ENCODE measurements around the gene EPDR1. TPM values are rescaled to one million over a fixed set of nuclear protein-coding genes. Genes with fewer than 3 reads are reported as not detected.

EPDR1 gene
- total RNA-seq, 4 donors from 2014 or later: 1.1 to 13.9 (median 4.8) TPM

- intact Hi-C loops (cut with DNase I; ENCODE audit: low total_unique reads): no loop called here
- 71 to 98% methylated on average over 2 of the region's 2 CpGs for WGBS, 2 donors
- TF ChIP-seq POLR2A (IDR thresholded peaks at IDR 0.05): no peak
- TF ChIP-seq CTCF (IDR thresholded peaks at IDR 0.05): no peak
- H3K4me3 ChIP-seq (ENCODE audit: low read depth, poor library complexity, severe bottlenecking): no peak overlapping the region
- no peak for DNase-seq (ENCODE audit: low spot score in 2 of 2)
Observed at GRCh38 chr7:37901890-37902524, 18.4 kb upstream of the EPDR1 start.

- intact Hi-C loops (cut with DNase I; ENCODE audit: low total_unique reads): no loop called here
- TF ChIP-seq POLR2A (IDR thresholded peaks at IDR 0.05) (no peak), CTCF (IDR thresholded peaks at IDR 0.05) (no peak)
- H3K4me3 ChIP-seq (ENCODE audit: low read depth, poor library complexity, severe bottlenecking): no peak overlapping the region
- DNase-seq (ENCODE audit: low spot score in 2 of 2): no peak
- 79 to 87% methylated on average over 1 of the region's 1 CpG for WGBS, 2 donors
Observed at GRCh38 chr7:37908221-37908788, 12.1 kb upstream of the EPDR1 start.

- intact Hi-C loops (cut with DNase I; ENCODE audit: low total_unique reads): no loop called here
- 45 to 48% methylated on average over 2 of the region's 2 CpGs for WGBS, 2 donors
- no peak overlapping the region for H3K4me3 ChIP-seq (ENCODE audit: low read depth, poor library complexity, severe bottlenecking)
- TF ChIP-seq POLR2A (IDR thresholded peaks at IDR 0.05) (no peak), CTCF (IDR thresholded peaks at IDR 0.05) (no peak)
- DNase-seq (ENCODE audit: low spot score in 2 of 2): no peak
Observed at GRCh38 chr7:37912756-37913155, 7.7 kb upstream of the EPDR1 start.

GRCh38 chr7:37915438-37915837, 5.0 kb upstream of the EPDR1 start:
- WGBS, 2 donors: 13 to 23% methylated on average over 5 of the region's 5 CpGs
- TF ChIP-seq CTCF (IDR thresholded peaks at IDR 0.05) (no peak), POLR2A (IDR thresholded peaks at IDR 0.05) (no peak)
- DNase-seq (ENCODE audit: low spot score in 2 of 2): no peak
- H3K4me3 ChIP-seq (ENCODE audit: low read depth, poor library complexity, severe bottlenecking): no peak overlapping the region
- intact Hi-C loops (cut with DNase I; ENCODE audit: low total_unique reads): no loop called here

- 2 to 6% methylated on average over 18 to 25 of the region's 57 CpGs for WGBS, 2 donors
- intact Hi-C loops (cut with DNase I; ENCODE audit: low total_unique reads): no loop called here
- TF ChIP-seq CTCF (IDR thresholded peaks at IDR 0.05) (no peak), POLR2A (IDR thresholded peaks at IDR 0.05) (no peak)
- no peak overlapping the region for H3K4me3 ChIP-seq (ENCODE audit: low read depth, poor library complexity, severe bottlenecking)
- DNase-seq (ENCODE audit: low spot score in 2 of 2): no peak
Observed at GRCh38 chr7:37916017-37916672, 4.3 kb upstream of the EPDR1 start.
